GM12892 (cell line): Measurements from ENCODE around the gene ALK.

ENCODE experiments used
- DNase-seq: peaks from one replicate; pipeline ENCODE4 v3.0.0; 2011; ENCODE audit not compliant: insufficient read length
- FAIRE-seq: peaks from 2 replicates; lab custom pipeline; 2011; peaks lifted over from hg19 to GRCh38; lab: Jason Lieb, UNC
- POLR2A ChIP-seq: IDR thresholded peaks from 2 replicates; pipeline ENCODE4 v1.6.1; 2011; ENCODE audit warnings: low read depth, low read length, control low read depth
- POLR2AphosphoS5 ChIP-seq: IDR thresholded peaks from 2 replicates; pipeline ENCODE4 v1.6.1; 2011; ENCODE audit warnings: low read depth, low read length, control low read depth
- TAF1 ChIP-seq: IDR thresholded peaks from 2 replicates; pipeline ENCODE4 v1.6.1; 2011; ENCODE audit warnings: low read depth, mild to moderate bottlenecking, control low read depth, low read length, borderline replicate concordance

Gene ALK

GRCh38 chr2:29578084-29578598, 343.2 kb downstream of the ALK start:
- FAIRE-seq (no peak), DNase-seq (no peak)
- TF ChIP-seq POLR2AphosphoS5, result no peak
- TF ChIP-seq POLR2A, result no peak
- no peak for TF ChIP-seq TAF1

DNA sequence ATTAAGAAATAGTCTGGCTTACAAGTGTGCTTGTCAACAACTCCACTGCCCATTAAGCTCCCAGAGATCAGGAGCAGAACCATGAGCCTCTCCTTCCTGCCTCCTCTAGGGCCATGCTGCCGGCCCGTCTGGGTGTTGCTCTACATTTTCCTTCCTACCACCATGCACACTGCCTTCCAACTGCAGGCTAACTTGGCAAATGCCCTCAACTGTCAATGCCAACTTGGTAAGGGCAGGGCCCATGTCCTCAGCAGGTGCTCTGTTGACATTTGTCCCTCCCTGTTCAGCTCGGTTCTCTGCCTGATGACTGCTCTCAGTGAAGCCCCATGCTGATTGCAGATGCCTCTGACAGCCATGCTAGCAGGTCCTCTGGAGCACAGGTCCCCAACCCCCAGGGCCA, 345.2 kb downstream of the ALK start:
- DNase-seq (no peak), FAIRE-seq (no peak)

DNA sequence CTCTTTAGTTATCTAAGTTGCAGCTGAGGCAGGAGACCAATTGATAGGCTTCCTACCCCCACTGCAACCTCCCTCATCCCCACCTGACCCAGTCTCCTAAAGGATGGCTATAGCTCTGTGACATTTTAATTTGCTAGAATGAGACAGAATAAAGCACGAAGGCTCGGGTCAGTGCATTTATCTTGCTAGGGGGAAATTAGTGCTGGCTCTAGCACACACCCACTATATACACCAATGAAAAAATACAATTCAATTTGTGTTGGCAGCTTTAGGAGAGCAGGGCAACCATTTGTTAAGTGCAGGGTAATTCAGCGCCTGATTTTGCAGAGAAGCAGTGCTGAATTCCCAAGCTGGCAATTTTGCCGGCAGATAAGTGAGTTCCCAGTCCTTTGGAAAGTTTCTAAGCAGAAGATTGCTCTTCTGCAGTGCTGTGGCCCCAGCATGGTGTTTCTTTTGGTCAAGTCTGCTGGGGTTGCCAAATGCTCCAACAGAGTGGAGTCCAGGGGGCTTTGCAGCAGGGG, 346.0 kb downstream of the ALK start:
- DNase-seq (no peak), FAIRE-seq (no peak)
- TF ChIP-seq POLR2AphosphoS5, result no peak

More for the DNA sequence above, 345.2 kb downstream of the ALK start:
- no peak for TF ChIP-seq POLR2AphosphoS5
- no peak for TF ChIP-seq TAF1
- TF ChIP-seq POLR2A, result no peak

- FAIRE-seq, result no peak
Measured at GRCh38 chr2:29573612-29574011, 347.8 kb downstream of the ALK start.

GRCh38 chr2:29573147-29573546, 348.2 kb downstream of the ALK start:
- no peak for TF ChIP-seq TAF1
- no peak for TF ChIP-seq POLR2AphosphoS5
- TF ChIP-seq POLR2A, result no peak
- DNase-seq (no peak), FAIRE-seq (no peak)

More at GRCh38 chr2:29573612-29574011, 347.8 kb downstream of the ALK start:
- TF ChIP-seq TAF1, result no peak
- no peak for TF ChIP-seq POLR2AphosphoS5
- no peak for TF ChIP-seq POLR2A
- no peak for DNase-seq

DNA sequence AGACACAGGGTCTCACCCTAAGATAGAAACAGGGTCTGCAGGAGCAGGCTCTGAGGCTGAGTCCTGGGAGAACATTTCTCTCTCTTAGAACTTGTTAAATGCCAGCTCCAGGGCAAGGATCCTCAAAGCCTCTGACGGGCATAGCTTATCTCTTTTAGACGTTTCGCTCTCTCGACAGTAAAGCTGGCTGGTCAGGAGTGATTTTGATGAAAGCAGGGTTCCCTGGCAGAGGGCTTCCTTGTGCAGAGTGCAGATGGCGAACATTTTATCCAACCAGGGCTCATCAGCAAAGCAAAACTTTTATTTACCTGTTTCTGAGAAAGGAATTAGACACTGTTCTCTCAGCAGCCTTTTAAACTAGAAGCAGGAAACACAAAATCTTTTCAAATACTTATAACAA, 350.8 kb downstream of the ALK start:
- no peak for DNase-seq
- no peak for FAIRE-seq
- no peak for TF ChIP-seq TAF1
- no peak for TF ChIP-seq POLR2AphosphoS5
- no peak for TF ChIP-seq POLR2A

GRCh38 chr2:29567906-29568520, 353.4 kb downstream of the ALK start:
- FAIRE-seq (no peak), DNase-seq (no peak)
- TF ChIP-seq POLR2A (no peak), POLR2AphosphoS5 (no peak), TAF1 (no peak)

DNA sequence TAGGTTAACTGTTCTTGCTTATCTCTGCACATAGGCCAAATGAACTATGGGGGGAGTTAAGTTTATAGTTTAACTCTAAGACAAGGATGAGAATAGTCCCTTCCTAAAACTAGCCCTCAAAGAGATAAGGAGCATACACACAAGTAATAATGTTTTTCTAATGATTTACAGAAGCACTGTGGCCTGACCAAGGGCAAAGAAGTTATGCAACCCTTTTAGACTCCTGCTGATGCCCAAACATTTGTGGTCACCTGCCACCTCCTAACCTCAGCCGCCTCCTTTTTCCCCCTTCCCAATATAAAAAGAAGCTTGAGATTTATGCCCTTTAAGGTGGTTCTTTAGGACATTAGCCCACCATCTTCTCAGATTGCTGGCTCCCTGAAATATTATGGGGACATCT, 357.7 kb downstream of the ALK start:
- TF ChIP-seq TAF1, result no peak
- TF ChIP-seq POLR2AphosphoS5, result no peak
- TF ChIP-seq POLR2A, result no peak
- DNase-seq, result no peak
- no peak for FAIRE-seq

DNA sequence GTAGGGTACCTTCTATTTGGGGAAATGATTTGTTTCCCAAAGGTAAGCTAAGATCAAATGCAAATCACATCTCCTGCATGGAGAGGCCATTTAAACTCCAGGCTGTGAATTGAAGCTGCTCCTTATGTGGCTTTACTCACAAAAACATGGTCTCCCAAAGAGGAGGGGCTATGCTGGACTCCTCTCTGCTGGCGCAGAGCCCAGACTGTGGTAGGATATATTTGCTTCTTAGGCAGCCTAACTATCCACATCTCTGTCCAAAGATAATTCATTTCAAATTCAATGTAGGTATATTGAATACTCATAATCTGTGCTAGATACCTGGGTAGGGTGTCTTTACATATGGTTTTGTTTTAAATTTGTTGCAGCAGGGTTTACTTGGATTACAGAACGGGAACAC, 358.5 kb downstream of the ALK start:
- DNase-seq (no peak), FAIRE-seq (no peak)

GRCh38 chr2:29562319-29562718, 359.1 kb downstream of the ALK start:
- TF ChIP-seq POLR2A, result no peak
- TF ChIP-seq POLR2AphosphoS5, result no peak
- TF ChIP-seq TAF1, result no peak
- no peak for FAIRE-seq
- DNase-seq, result no peak

More for the DNA sequence above, 358.5 kb downstream of the ALK start:
- TF ChIP-seq TAF1 (no peak), POLR2AphosphoS5 (no peak), POLR2A (no peak)

- FAIRE-seq, result no peak
Measured at GRCh38 chr2:29561628-29562027, 359.8 kb downstream of the ALK start.

GRCh38 chr2:29561181-29561580, 360.2 kb downstream of the ALK start:
- no peak for DNase-seq
- no peak for FAIRE-seq
- TF ChIP-seq POLR2AphosphoS5 (no peak), TAF1 (no peak), POLR2A (no peak)

More at GRCh38 chr2:29561628-29562027, 359.8 kb downstream of the ALK start:
- no peak for DNase-seq
- TF ChIP-seq POLR2A (no peak), POLR2AphosphoS5 (no peak), TAF1 (no peak)

DNA sequence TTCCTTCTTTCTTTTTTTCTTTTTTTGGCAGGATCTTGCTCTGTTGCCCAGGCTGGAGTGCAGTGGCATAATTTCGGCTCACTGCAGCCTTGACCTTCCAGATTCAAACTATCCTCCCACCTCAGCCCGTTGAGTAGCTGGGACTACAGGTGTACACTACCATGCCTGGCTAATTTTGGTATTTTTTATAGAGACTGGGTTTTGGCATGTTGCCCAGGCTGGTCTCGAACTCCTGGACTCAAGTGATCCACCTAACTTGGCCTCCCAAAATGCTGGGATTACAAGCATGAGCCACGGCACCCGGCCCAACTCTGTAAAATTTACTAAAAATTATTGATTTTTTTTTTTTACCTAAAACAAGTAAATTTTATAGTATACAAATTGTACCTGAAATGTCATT, 360.8 kb downstream of the ALK start:
- TF ChIP-seq POLR2A, result no peak
- no peak for TF ChIP-seq TAF1
- TF ChIP-seq POLR2AphosphoS5, result no peak
- no peak for FAIRE-seq
- no peak for DNase-seq
